GM23338 (cell line): ENCODE measurements around the gene RHBDF2.
A peak's percentile ranks its signal among the peaks of the same experiment; 100 is the strongest.

Experiments used
- CTCF ChIP-seq, 2 experiments: fragments of 200-600 bp in 1 of 2; sonication (generic) in 1 of 2; conservative IDR thresholded peaks; 2 replicates each; pipeline versions ENCODE4 v1.5.1 to v1.6.1; 2016 to 2017; ENCODE audit warnings: antibody characterized with exemption in 2 of 2, low read depth in 2 of 2, mild to moderate bottlenecking in 2 of 2, moderate library complexity in 1 of 2
- POLR2AphosphoS5 ChIP-seq: IDR thresholded peaks from 2 replicates; pipeline ENCODE4 v1.6.1; 2016; ENCODE audit warnings: antibody characterized with exemption, low read depth

GRCh38 chr17:76473541-76473985 lies 27.7 kb downstream of the RHBDF2 start:
- TF ChIP-seq CTCF (conservative IDR thresholded peaks at IDR 0.05; ENCODE audit: low read depth in 2 of 2) (peak; percentile 42 to 76), POLR2AphosphoS5 (no peak)
